ENCODE measurements around the gene SDHAF4.

Gene SDHAF4

GRCh38 chr6:70566751-70567382 lies at the start of gene SDHAF4:
SDHAF4 (plus strand) TSS chr6:70566930; CDS start chr6:70566941, 11 bp downstream.
- TF ChIP-seq CTCF (IDR thresholded peaks at IDR 0.05; ENCODE audit: extremely low read depth, missing control alignments) = no peak
- DNase-seq (ENCODE audit: low spot score) = peak; percentile 96

GRCh38 chr6:70518723-70519122 lies 48.0 kb upstream of the SDHAF4 start:
- DNase-seq (ENCODE audit: low spot score) = no peak
- no peak for TF ChIP-seq CTCF (IDR thresholded peaks at IDR 0.05; ENCODE audit: extremely low read depth, missing control alignments)

GRCh38 chr6:70520575-70520974 lies 46.2 kb upstream of the SDHAF4 start:
- DNase-seq (ENCODE audit: low spot score) = peak; percentile 10
- no peak for TF ChIP-seq CTCF (IDR thresholded peaks at IDR 0.05; ENCODE audit: extremely low read depth, missing control alignments)

GRCh38 chr6:70524721-70525286 lies 41.9 kb upstream of the SDHAF4 start:
- no peak for TF ChIP-seq CTCF (IDR thresholded peaks at IDR 0.05; ENCODE audit: extremely low read depth, missing control alignments)
- no peak for DNase-seq (ENCODE audit: low spot score)

- TF ChIP-seq CTCF (IDR thresholded peaks at IDR 0.05; ENCODE audit: extremely low read depth, missing control alignments) = no peak
- no peak for DNase-seq (ENCODE audit: low spot score)
Measured at GRCh38 chr6:70527071-70527737, 39.5 kb upstream of the SDHAF4 start.

- no peak for TF ChIP-seq CTCF (IDR thresholded peaks at IDR 0.05; ENCODE audit: extremely low read depth, missing control alignments)
- no peak for DNase-seq (ENCODE audit: low spot score)
Measured at GRCh38 chr6:70530023-70530422, 36.7 kb upstream of the SDHAF4 start.

GRCh38 chr6:70531133-70531532 lies 35.6 kb upstream of the SDHAF4 start:
- no peak for DNase-seq (ENCODE audit: low spot score)
- TF ChIP-seq CTCF (IDR thresholded peaks at IDR 0.05; ENCODE audit: extremely low read depth, missing control alignments) = no peak
